K562 (cell line): Measurements from ENCODE around the gene HNRNPA2B1. TPM values are rescaled to one million over a fixed set of nuclear protein-coding genes. Genes with fewer than 3 reads are reported as not detected.

Experiments used
- BRF1 ChIP-seq: IDR thresholded peaks from 3 replicates; pipeline ENCODE4 v1.6.1; 2011; ENCODE audit warnings: borderline replicate concordance, mild to moderate bottlenecking; ENCODE audit not compliant: insufficient read length; ENCODE audit errors: extremely low read depth
- CHCHD3 ChIP-seq: fragments of 250-450 bp; sonication (Bioruptor Pico); IDR thresholded peaks from 2 replicates; pipeline ENCODE4 v2.1.2; 2022; ENCODE audit warnings: mild to moderate bottlenecking
- CREB3L1 ChIP-seq: fragments of 450-650 bp; IDR thresholded peaks from 2 replicates; pipeline ENCODE4 v1.6.1; 2014; ENCODE audit warnings: low read depth, mild to moderate bottlenecking, moderate library complexity, borderline replicate concordance
- E2F5 ChIP-seq: sonication (generic); formaldehyde crosslinking; IDR thresholded peaks from 2 replicates; pipeline ENCODE4 v1.8.0; 2022; ENCODE audit warnings: mild to moderate bottlenecking, missing genetic modification reagents
- EGR1 ChIP-seq: fragments of 450-650 bp; conservative IDR thresholded peaks from 2 replicates; pipeline ENCODE4 v1.6.1; 2017; ENCODE audit warnings: mild to moderate bottlenecking
- HMGN3 ChIP-seq: IDR thresholded peaks from 2 replicates; pipeline ENCODE4 v1.6.1; 2011; ENCODE audit warnings: borderline replicate concordance, low read depth, mild to moderate bottlenecking, mixed read lengths, low read length; ENCODE audit not compliant: insufficient read length; ENCODE audit errors: extremely low read depth
- ID3 ChIP-seq, 2 experiments: fragments of 250-450 bp in 1 of 2; fragments of 450-650 bp in 1 of 2; sonication (Bioruptor Pico) in 1 of 2; IDR thresholded peaks; 2 replicates each; pipeline versions ENCODE4 v1.6.1 to v1.8.0; 2016 to 2021; ENCODE audit warnings: mild to moderate bottlenecking in 2 of 2, moderate library complexity in 2 of 2, missing compliant biosample characterization in 1 of 2, missing genetic modification characterization in 1 of 2
- ILK ChIP-seq: fragments of 450-650 bp; IDR thresholded peaks from 2 replicates; pipeline ENCODE4 v1.6.1; 2016; ENCODE audit warnings: missing genetic modification characterization, low read depth, mild to moderate bottlenecking, missing compliant biosample characterization, moderate library complexity, borderline replicate concordance
- LCOR ChIP-seq: sonication (generic); formaldehyde crosslinking; IDR thresholded peaks from 2 replicates; pipeline ENCODE4 v1.8.0; 2022; ENCODE audit warnings: mild to moderate bottlenecking, missing genetic modification reagents
- MAFF ChIP-seq: IDR thresholded peaks from 2 replicates; pipeline ENCODE4 v1.6.1; 2012; ENCODE audit warnings: low read length, improper control_type of control experiment
- NEUROD1 ChIP-seq: fragments of 150-350 bp; IDR thresholded peaks from 2 replicates; pipeline ENCODE4 v1.6.1; 2014; ENCODE audit warnings: borderline replicate concordance, low read length, low read depth; ENCODE audit not compliant: partially characterized antibody
- NFRKB ChIP-seq: fragments of 450-650 bp; IDR thresholded peaks from 2 replicates; pipeline ENCODE4 v1.6.1; 2016; ENCODE audit warnings: low read depth
- NUFIP1 ChIP-seq: fragments of 450-650 bp; IDR thresholded peaks from 2 replicates; pipeline ENCODE4 v1.6.1; 2018; ENCODE audit not compliant: partially characterized antibody
- PHTF2 ChIP-seq: fragments of 250-450 bp; sonication (Bioruptor Pico); IDR thresholded peaks from 2 replicates; pipeline ENCODE4 v1.5.0; 2021; ENCODE audit warnings: mild to moderate bottlenecking
- RFX7 ChIP-seq: fragments of 250-450 bp; sonication (Bioruptor Pico); IDR thresholded peaks from 2 replicates; pipeline ENCODE4 v1.5.1; 2021; ENCODE audit warnings: mild to moderate bottlenecking
- SIN3B ChIP-seq: fragments of 450-650 bp; IDR thresholded peaks from 2 replicates; pipeline ENCODE4 v1.6.1; 2017; ENCODE audit warnings: low read depth, mild to moderate bottlenecking, moderate library complexity
- SIRT6 ChIP-seq: IDR thresholded peaks from one replicate; pipeline ENCODE4 v1.6.1; 2012; ENCODE audit warnings: low read depth, mild to moderate bottlenecking, control low read depth, inconsistent platforms, low read length, moderate library complexity
- SOX6 ChIP-seq: fragments of 450-650 bp; IDR thresholded peaks from 2 replicates; pipeline ENCODE4 v1.6.1; 2014; ENCODE audit warnings: mild to moderate bottlenecking
- SRF ChIP-seq, 2 experiments: fragments of 250-450, 450-650 bp in 1 of 2; sonication (Bioruptor Pico) in 1 of 2; sonication (generic) in 1 of 2; formaldehyde crosslinking; IDR thresholded peaks; 2 replicates each; pipeline versions ENCODE4 v1.5.0 to v1.5.1; 2020 to 2022; ENCODE audit warnings: mild to moderate bottlenecking in 1 of 2, missing genetic modification reagents in 1 of 2
- TCF15 ChIP-seq: fragments of 250-450 bp; sonication (Bioruptor Pico); IDR thresholded peaks from 2 replicates; pipeline ENCODE4 v1.8.0; 2022; ENCODE audit warnings: moderate library complexity, mild to moderate bottlenecking, inconsistent platforms
- ZKSCAN1 ChIP-seq: fragments of 150-350 bp; IDR thresholded peaks from 2 replicates; pipeline ENCODE4 v1.6.1; 2016; ENCODE audit warnings: low read depth, low read length
- ZNF354B ChIP-seq: fragments of 250-450 bp; sonication (Bioruptor Pico); IDR thresholded peaks from 2 replicates; pipeline ENCODE4 v1.4.0; 2020
- ZNF589 ChIP-seq: fragments of 200-800 bp; sonication (Bioruptor generic); IDR thresholded peaks from 2 replicates; pipeline ENCODE4 v1.6.1; 2016; ENCODE audit warnings: low read depth, missing genetic modification characterization, missing compliant biosample characterization
- ZNF668 ChIP-seq: fragments of 250-450 bp; sonication (Bioruptor Pico); IDR thresholded peaks from 2 replicates; pipeline ENCODE4 v1.8.0; 2022; ENCODE audit warnings: mild to moderate bottlenecking, inconsistent platforms
- polyA plus RNA-seq, 8 experiments: library from polyadenylated mRNA; depleted of rRNA in 4 of 8; stranded (reverse) in 5 of 8; unstranded in 3 of 8; fragments of >200 nt; fragmentation: Nextera tagmentation in 2 of 8; fragmentation: Illumina TruSeq in 1 of 8; extraction: Ambion mirVana in 2 of 8; extraction: Trizol in 1 of 8; gene quantifications; 2 replicates each; pipeline versions ENCODE4 v1.2.1 to v1.2.3, GENCODE V29; 2011 to 2014; ENCODE audit warnings: inconsistent platforms in 1 of 8, missing spikeins in 1 of 8
- total RNA-seq, 7 experiments: library from RNA; depleted of rRNA in 6 of 7; stranded (reverse); fragments of >200 nt in 6 of 7; fragmentation: Illumina TruSeq in 2 of 7; extraction: Trizol in 2 of 7; gene quantifications; 2 replicates each; pipeline versions ENCODE4 v1.2.1 to v1.2.3, GENCODE V29; 2011 to 2021; ENCODE audit warnings: low replicate concordance in 1 of 7

Gene HNRNPA2B1
- total and polyA plus RNA-seq, 9 of the 15 experiments (the other 6 are each of a cell fraction or from before 2014, with no cell fraction given) = 630 to 1,989 (median 865) TPM

- TF ChIP-seq ID3 (CRISPR knock-in tag; IDR thresholded peaks at IDR 0.05) (no peak), ID3 (tag; IDR thresholded peaks at IDR 0.05) (no peak), NEUROD1 (no peak), EGR1 (no peak; the same call in 1 of the 2 replicates), ZNF589 (no peak), CREB3L1 (no peak; the same call in 1 of the 2 replicates), HMGN3 (no peak), NFRKB (no peak), SIN3B (no peak), LCOR (CRISPR knock-in tag) (no peak), CHCHD3 (CRISPR knock-in tag) (no peak), NUFIP1 (no peak), SOX6 (no peak), MAFF (peak; percentile 8; the same call in 1 of the 2 replicates), PHTF2 (CRISPR knock-in tag) (no peak), BRF1 (no peak), E2F5 (CRISPR knock-in tag) (no peak; the same call in 1 of the 2 replicates), SIRT6 (peak; percentile 67), ZKSCAN1 (no peak), RFX7 (CRISPR knock-in tag) (0 out of 2 replicates have a peak, but pooled peaks have one; percentile 57), ZNF354B (CRISPR knock-in tag) (0 out of 2 replicates have a peak, but pooled peaks have one; percentile 35), SRF (CRISPR knock-in tag; IDR thresholded peaks at IDR 0.05) (peak in 1 of 2 experiments; percentile 8; a peak in 2 of 4 replicates), ILK (tag) (no peak), ZNF668 (CRISPR knock-in tag) (no peak), TCF15 (no peak)
Observed at GRCh38 chr7:26187380-26188205, 13.0 kb downstream of the HNRNPA2B1 start (continued).
